PC-3 (cell line): ENCODE results near the gene ZNF277. TPM values are rescaled to one million over a fixed set of nuclear protein-coding genes. Genes with fewer than 3 reads are reported as not detected.

ENCODE experiments used
- ATAC-seq: fragments of 200-7000 bp; cut with Tn5 transposase; 2 replicates; pipeline ENCODE4 v1.9.1; 2020; ENCODE audit warnings: mild to moderate bottlenecking, moderate library complexity
- BruUV-seq: library from RNA; stranded (reverse); fragments of 400-500 nt; replicated peaks from 2 replicates; lab custom pipeline; 2021; lab: Mats Ljungman, UMichigan
- CTCF ChIA-PET: fragments of 300-600 bp; sonication (Branson Sonifier 250); formaldehyde crosslinking; loops from one replicate; lab custom pipeline; 2022; ENCODE audit warnings: antibody characterized with exemption; lab: Charles Lee
- POLR2A ChIA-PET: fragments of 300-600 bp; sonication (Branson Sonifier 250); formaldehyde crosslinking; loops from one replicate; lab custom pipeline; 2022; ENCODE audit warnings: antibody characterized with exemption; ENCODE audit not compliant: unreplicated experiment; lab: Charles Lee
- DNase-seq: peaks from one replicate; pipeline ENCODE4 v3.0.0-alpha.2; 2015
- H2AFZ ChIP-seq: fragments of 300-600 bp; sonication (generic); 2 replicates; pipeline ENCODE4 v1.6.0; 2016; ENCODE audit warnings: antibody characterized with exemption, low read length
- H3F3A ChIP-seq: fragments of 300-600 bp; sonication (generic); one replicate; pipeline ENCODE4 v1.6.0; 2017; ENCODE audit warnings: antibody characterized with exemption, low read length, control low read depth, mild to moderate bottlenecking; ENCODE audit not compliant: unreplicated experiment
- H3K27ac ChIP-seq: fragments of 300-600 bp; sonication (generic); 2 replicates; pipeline ENCODE4 v1.5.1; 2016; ENCODE audit warnings: mild to moderate bottlenecking, low read length
- H3K27me3 ChIP-seq: fragments of 300-600 bp; sonication (generic); 2 replicates; pipeline ENCODE4 v1.6.1; 2016; ENCODE audit warnings: low read length, mixed read lengths
- H3K36me3 ChIP-seq: fragments of 300-600 bp; sonication (generic); 2 replicates; pipeline ENCODE4 v1.6.1; 2016; ENCODE audit warnings: low read depth, mixed run types, low read length, mixed read lengths
- H3K4me1 ChIP-seq: fragments of 300-600 bp; sonication (generic); 2 replicates; pipeline ENCODE4 v1.5.1; 2016; ENCODE audit warnings: low read length; ENCODE audit not compliant: insufficient read depth
- H3K4me2 ChIP-seq: fragments of 300-600 bp; sonication (generic); 2 replicates; pipeline ENCODE4 v1.6.0; 2016; ENCODE audit warnings: low read length
- H3K4me3 ChIP-seq: fragments of 300-600 bp; sonication (generic); 2 replicates; pipeline ENCODE4 v1.5.1; 2016; ENCODE audit warnings: mild to moderate bottlenecking, low read length, mixed read lengths
- H3K79me2 ChIP-seq: fragments of 300-600 bp; sonication (generic); 2 replicates; pipeline ENCODE4 v1.6.1; 2017; ENCODE audit warnings: low read length, mixed read lengths
- H3K9ac ChIP-seq: fragments of 300-600 bp; sonication (generic); 2 replicates; pipeline ENCODE4 v1.6.0; 2016; ENCODE audit warnings: mild to moderate bottlenecking, low read length
- H3K9me2 ChIP-seq: fragments of 300-600 bp; sonication (generic); replicated peaks from 2 replicates; pipeline ENCODE4 v1.6.1; 2016; ENCODE audit warnings: mixed run types, low read length, mixed read lengths
- H3K9me3 ChIP-seq: fragments of 300-600 bp; sonication (generic); 2 replicates; pipeline ENCODE4 v1.6.1; 2016; ENCODE audit warnings: low read length, mixed read lengths
- H4K20me1 ChIP-seq: fragments of 300-600 bp; sonication (generic); 2 replicates; pipeline ENCODE4 v1.6.1; 2016; ENCODE audit warnings: low read length, mixed read lengths
- CTCF ChIP-seq: fragments of 300-600 bp; sonication (generic); conservative IDR thresholded peaks from 2 replicates; pipeline ENCODE4 v1.5.1; 2017; ENCODE audit warnings: antibody characterized with exemption, low read depth, mild to moderate bottlenecking, low read length
- EZH2 ChIP-seq: fragments of 300-600 bp; sonication (generic); IDR thresholded peaks from one replicate; pipeline ENCODE4 v1.6.1; 2017; ENCODE audit warnings: antibody characterized with exemption, mild to moderate bottlenecking, low read length; ENCODE audit not compliant: unreplicated experiment
- EZH2phosphoT487 ChIP-seq: fragments of 300-600 bp; sonication (generic); IDR thresholded peaks from 2 replicates; pipeline ENCODE4 v1.6.1; 2018; ENCODE audit warnings: mild to moderate bottlenecking, antibody characterized with exemption, low read length, borderline replicate concordance
- intact Hi-C: fragments of 100-400 bp; cut with micrococcal nuclease; formaldehyde crosslinking; loops from 2 replicates; pipeline ENCODE4 v1.9.0; 2023
- total RNA-seq: library from RNA; depleted of rRNA; stranded (reverse); fragments of >200 nt; gene quantifications from 2 replicates; pipeline ENCODE4 v1.2.3, GENCODE V29; 2014

ZNF277 gene
- total RNA-seq, 1 experiment from 2014 or later: 14.0 TPM

- DNase-seq (no peak), ATAC-seq (no peak)
- no peak overlapping the region for H3K4me3 ChIP-seq
- no peak overlapping the region for H3K9ac ChIP-seq
- no peak overlapping the region for H3K27ac ChIP-seq
- H3K27me3 ChIP-seq: no peaks in the 10 kb centered on the region
- no peaks in the 10 kb centered on the region for H3K4me1 ChIP-seq
- POLR2A ChIA-PET: no interaction called here
- H3K4me2 ChIP-seq: no peak overlapping the region
- no peaks in the 10 kb centered on the region for H3K79me2 ChIP-seq
- H3F3A ChIP-seq: no peaks in the 10 kb centered on the region
- no TSS peak for BruUV-seq
- no peaks in the 10 kb centered on the region for H3K9me3 ChIP-seq
- TF ChIP-seq EZH2phosphoT487 (no peak), CTCF (no peak), EZH2 (no peak)
- CTCF ChIA-PET: no interaction called here
- no peaks in the 10 kb centered on the region for H3K9me2 ChIP-seq
- H4K20me1 ChIP-seq: no peaks in the 10 kb centered on the region
- intact Hi-C loops: no loop called here
- no peaks in the 10 kb centered on the region for H3K36me3 ChIP-seq
- H2AFZ ChIP-seq: no peak overlapping the region
Observed at GRCh38 chr7:112300831-112301407, 94.4 kb downstream of the ZNF277 start.

- Histone ChIP-seq H3K27ac (no peak overlapping the region), H3K9me2 (no peaks in the 10 kb centered on the region), H3K4me1 (no peaks in the 10 kb centered on the region), H3K27me3 (no peaks in the 10 kb centered on the region), H2AFZ (no peak overlapping the region), H3K4me3 (no peak overlapping the region), H3K9me3 (no peaks in the 10 kb centered on the region), H3K79me2 (no peaks in the 10 kb centered on the region), H3K4me2 (no peak overlapping the region), H3K9ac (no peak overlapping the region), H3F3A (no peaks in the 10 kb centered on the region), H3K36me3 (no peaks in the 10 kb centered on the region), H4K20me1 (no peaks in the 10 kb centered on the region)
- POLR2A ChIA-PET: no interaction called here
- TF ChIP-seq EZH2 (no peak), CTCF (no peak), EZH2phosphoT487 (no peak)
- ATAC-seq: no peak
- intact Hi-C loops: no loop called here
- no TSS peak for BruUV-seq
- CTCF ChIA-PET: no interaction called here
- no peak for DNase-seq
Observed at GRCh38 chr7:112302566-112302965, 96.1 kb downstream of the ZNF277 start.

GRCh38 chr7:112306903-112307302 is 100.4 kb downstream of the ZNF277 start:
- no TSS peak for BruUV-seq
- ChIA-PET CTCF (no interaction called here), POLR2A (no interaction called here)
- H3K79me2 ChIP-seq: no peaks in the 10 kb centered on the region
- no peak overlapping the region for H2AFZ ChIP-seq
- H3K9me3 ChIP-seq: no peaks in the 10 kb centered on the region
- DNase-seq (no peak), ATAC-seq (no peak)
- 0 out of 2 replicates have a peak, but pooled peaks cover 4% of the 10 kb centered on the region for H3K36me3 ChIP-seq
- no peaks in the 10 kb centered on the region for H3K27me3 ChIP-seq
- no peak overlapping the region for H3K4me3 ChIP-seq
- no peaks in the 10 kb centered on the region for H3K4me1 ChIP-seq
- H3K9ac ChIP-seq: no peak overlapping the region
- no peaks in the 10 kb centered on the region; the same call in 1 of the 2 replicates for H3K9me2 ChIP-seq
- no peaks in the 10 kb centered on the region for H4K20me1 ChIP-seq
- H3F3A ChIP-seq: no peaks in the 10 kb centered on the region
- no peak overlapping the region for H3K27ac ChIP-seq
- H3K4me2 ChIP-seq: no peak overlapping the region
- intact Hi-C loops: no loop called here
- no peak for TF ChIP-seq EZH2
- no peak for TF ChIP-seq EZH2phosphoT487
- TF ChIP-seq CTCF: no peak
